Spleen (tissue), 11 donors: ENCODE data around the gene ABCC12. TPM values are rescaled to one million over a fixed set of nuclear protein-coding genes. Genes with fewer than 3 reads are reported as not detected.

Experiments
- DNase-seq: peaks from one replicate; pipeline ENCODE4 v3.0.0-alpha.2; 2020
- H3K27ac ChIP-seq, 8 donors: fragments of 200-600 bp; sonication (generic) in 7 of 8; 1 replicate in 4 of 8; 2 replicates in 4 of 8; pipeline versions ENCODE4 v1.5.0 to v1.8.0; 2016 to 2021; ENCODE audit warnings: inconsistent platforms in 4 of 8, mild to moderate bottlenecking in 4 of 8, moderate library complexity in 1 of 8
- H3K27me3 ChIP-seq, 7 donors: fragments of 200-600 bp; sonication (generic) in 6 of 7; replicated peaks in 1 of 7; 1 replicate in 4 of 7; 2 replicates in 3 of 7; pipeline versions ENCODE4 v1.5.0 to v1.8.0; 2016 to 2021; ENCODE audit warnings: inconsistent platforms in 3 of 7, mild to moderate bottlenecking in 1 of 7
- H3K36me3 ChIP-seq, 6 donors: fragments of 200-600 bp; sonication (generic) in 5 of 6; 1 replicate in 4 of 6; 2 replicates in 2 of 6; pipeline versions ENCODE4 v1.5.0 to v1.8.0; 2016 to 2021; ENCODE audit warnings: inconsistent platforms in 2 of 6
- H3K4me1 ChIP-seq, 6 donors: fragments of 200-600 bp; sonication (generic) in 5 of 6; 1 replicate in 3 of 6; 2 replicates in 3 of 6; pipeline versions ENCODE4 v1.5.0 to v1.8.0; 2016 to 2021; ENCODE audit warnings: inconsistent platforms in 3 of 6
- H3K4me3 ChIP-seq, 8 donors: fragments of 200-600 bp; sonication (generic) in 7 of 8; 1 replicate in 4 of 8; 2 replicates in 4 of 8; pipeline versions ENCODE4 v1.5.0 to v1.8.0; 2016 to 2021; ENCODE audit warnings: inconsistent platforms in 4 of 8, mild to moderate bottlenecking in 4 of 8, moderate library complexity in 2 of 8
- H3K9me3 ChIP-seq, 8 donors: fragments of 200-600 bp; sonication (generic) in 7 of 8; 1 replicate in 4 of 8; 2 replicates in 4 of 8; pipeline versions ENCODE4 v1.5.0 to v1.8.0; 2016 to 2021; ENCODE audit warnings: inconsistent platforms in 4 of 8
- POLR2A ChIP-seq, 3 donors: fragments of 450-650 bp; IDR thresholded peaks; one replicate each; pipeline ENCODE4 v1.5.1; 2017; ENCODE audit warnings: antibody characterized with exemption in 3 of 3, mild to moderate bottlenecking in 1 of 3
- POLR2AphosphoS5 ChIP-seq, 3 donors: sonication (generic); formaldehyde crosslinking; IDR thresholded peaks; one replicate each; pipeline ENCODE4 v1.5.1; 2017; ENCODE audit warnings: antibody characterized with exemption in 3 of 3
- WGBS, 5 donors: extraction: QIAGEN DNeasy Blood & Tissue Kit in 3 of 5; methylation state at CpG; one replicate each; pipeline versions ENCODE4 v1.1.5 to v1.1.7; 2013 to 2018; 5-methylcytosine and 5-hydroxymethylcytosine counted together
- intact Hi-C: fragments of 100-400 bp; cut with DNase I; formaldehyde crosslinking; loops from one replicate; pipeline ENCODE4 v1.15.0; 2023; ENCODE audit warnings: low total_unique reads
- polyA plus RNA-seq, 3 donors: library from polyadenylated mRNA; stranded (reverse); fragments of 200-250 nt; gene quantifications; one replicate each; pipeline ENCODE4 v1.2.1, GENCODE V29; 2013
- total RNA-seq, 7 donors: library from RNA; depleted of rRNA in 3 of 7; stranded (reverse); fragments of >200 nt in 3 of 7; fragmentation: NEBNext Ultra II Directional in 4 of 7; extraction: Animal tissue kit (Norgen Biotek cat#: 25700) in 4 of 7; gene quantifications; one replicate each; pipeline versions ENCODE4 v1.1.0 to v1.2.1, GENCODE V29; 2016 to 2021
- TF ChIP-seq, protein P1 (sequence below), 11 experiments: fragments of 200-600 bp in 7 of 11; fragments of 450-650 bp in 4 of 11; sonication (generic) in 4 of 11; IDR thresholded peaks in 8 of 11; conservative IDR thresholded peaks in 3 of 11; 1 replicate in 7 of 11; 2 replicates in 4 of 11; pipeline versions ENCODE4 v1.4.0 to v1.8.0; 2016 to 2021; ENCODE audit warnings: antibody characterized with exemption in 11 of 11, inconsistent platforms in 4 of 11, mild to moderate bottlenecking in 1 of 11
- donor health status: healthy with polysubstance abuse.
- donor health status: DM: no; HTN: no; CAD: no; lungs with moderate emphysema.
- donor health status: DM: no; HTN: no; CAD: no.
- donor health status: Bipolar disorder and iron deficiency.
- donor health status: healthy.
- donor health status: DM: no; HTN: no; CAD: no.
- donor health status: DM: yes; HTN: yes; CAD: no.

ABCC12 gene
- total and polyA plus RNA-seq, 10 donors, result not detected

DNA sequence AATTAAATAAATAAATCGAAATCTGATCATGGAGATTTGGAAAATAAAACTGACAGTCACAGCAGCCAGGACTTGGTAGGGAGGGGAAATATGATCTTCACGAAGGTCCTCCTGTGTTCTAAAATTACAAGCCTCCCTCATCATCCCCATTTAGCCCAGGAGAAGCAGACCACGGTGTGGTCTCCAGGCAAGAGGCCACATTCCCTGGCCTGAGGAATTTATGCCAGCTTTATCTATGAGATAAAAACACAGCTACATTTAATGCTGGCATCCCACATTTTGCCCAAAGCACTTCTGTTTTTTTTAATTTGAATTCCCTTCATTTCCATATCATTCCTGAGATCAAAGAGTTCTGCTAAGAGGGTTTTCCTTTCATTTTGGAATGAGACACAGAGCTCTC lies 43.2 kb downstream of the ABCC12 start:
- Histone ChIP-seq H3K4me1 (no peaks in the 10 kb centered on the region), H3K36me3 (no peaks in the 10 kb centered on the region), H3K4me3 (no peak overlapping the region), H3K9me3 (no peaks in the 10 kb centered on the region), H3K27me3 (peaks cover 0 to 24% (median 0%) of the 10 kb centered on the region in 7 donors), H3K27ac (no peak overlapping the region)
- TF ChIP-seq POLR2AphosphoS5 (IDR thresholded peaks at IDR 0.05) (no peak), POLR2A (IDR thresholded peaks at IDR 0.05) (no peak)
- TF ChIP-seq, protein P1, sequence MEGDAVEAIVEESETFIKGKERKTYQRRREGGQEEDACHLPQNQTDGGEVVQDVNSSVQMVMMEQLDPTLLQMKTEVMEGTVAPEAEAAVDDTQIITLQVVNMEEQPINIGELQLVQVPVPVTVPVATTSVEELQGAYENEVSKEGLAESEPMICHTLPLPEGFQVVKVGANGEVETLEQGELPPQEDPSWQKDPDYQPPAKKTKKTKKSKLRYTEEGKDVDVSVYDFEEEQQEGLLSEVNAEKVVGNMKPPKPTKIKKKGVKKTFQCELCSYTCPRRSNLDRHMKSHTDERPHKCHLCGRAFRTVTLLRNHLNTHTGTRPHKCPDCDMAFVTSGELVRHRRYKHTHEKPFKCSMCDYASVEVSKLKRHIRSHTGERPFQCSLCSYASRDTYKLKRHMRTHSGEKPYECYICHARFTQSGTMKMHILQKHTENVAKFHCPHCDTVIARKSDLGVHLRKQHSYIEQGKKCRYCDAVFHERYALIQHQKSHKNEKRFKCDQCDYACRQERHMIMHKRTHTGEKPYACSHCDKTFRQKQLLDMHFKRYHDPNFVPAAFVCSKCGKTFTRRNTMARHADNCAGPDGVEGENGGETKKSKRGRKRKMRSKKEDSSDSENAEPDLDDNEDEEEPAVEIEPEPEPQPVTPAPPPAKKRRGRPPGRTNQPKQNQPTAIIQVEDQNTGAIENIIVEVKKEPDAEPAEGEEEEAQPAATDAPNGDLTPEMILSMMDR (IDR thresholded peaks at IDR 0.05 in 8 of 11, conservative IDR thresholded peaks at IDR 0.05 in 3 of 11), result no peak
- intact Hi-C loops, result no loop called here
- WGBS, 5 donors, result 49 to 68% (median 59%) methylated on average over 3 of the region's 3 CpGs
- DNase-seq, result no peak

DNA sequence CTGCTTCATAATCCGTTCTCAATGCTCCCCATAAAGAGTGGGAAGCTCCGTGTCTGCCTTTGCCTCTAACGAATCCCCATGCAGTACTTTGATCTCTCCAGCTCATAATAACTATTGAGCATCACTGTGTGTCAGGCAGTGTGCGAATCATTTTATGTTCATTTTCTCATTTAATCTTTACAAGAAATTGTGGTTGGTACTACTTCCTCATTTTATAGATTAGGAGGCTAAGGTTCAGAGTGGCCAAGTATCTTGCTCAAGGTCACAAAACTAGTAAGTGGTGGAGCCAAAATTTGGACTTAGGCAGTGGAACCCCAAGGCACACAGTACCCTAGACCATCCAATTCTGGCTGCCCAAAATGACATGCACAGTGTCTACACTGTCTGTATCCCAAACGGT lies 44.8 kb downstream of the ABCC12 start:
- Histone ChIP-seq H3K27me3 (peaks cover 0 to 28% (median 0%) of the 10 kb centered on the region in 7 donors), H3K36me3 (no peaks in the 10 kb centered on the region), H3K4me3 (no peak overlapping the region), H3K4me1 (no peaks in the 10 kb centered on the region), H3K9me3 (no peaks in the 10 kb centered on the region), H3K27ac (no peak overlapping the region)
- intact Hi-C loops, result no loop called here
- WGBS, 5 donors, result 79 to 89% (median 84%) methylated on average over 5 of the region's 5 CpGs
- TF ChIP-seq POLR2AphosphoS5 (IDR thresholded peaks at IDR 0.05), result no peak
- TF ChIP-seq POLR2A (IDR thresholded peaks at IDR 0.05), result no peak
- TF ChIP-seq, protein P1 (IDR thresholded peaks at IDR 0.05 in 8 of 11, conservative IDR thresholded peaks at IDR 0.05 in 3 of 11), result no peak
- no peak for DNase-seq

- H3K4me3 ChIP-seq, result no peak overlapping the region
- H3K4me1 ChIP-seq, result no peaks in the 10 kb centered on the region
- no peak overlapping the region for H3K27ac ChIP-seq
- H3K27me3 ChIP-seq, result peaks cover 0 to 18% (median 0%) of the 10 kb centered on the region in 7 donors
- H3K9me3 ChIP-seq, result no peaks in the 10 kb centered on the region
- TF ChIP-seq, protein P1 (IDR thresholded peaks at IDR 0.05 in 8 of 11, conservative IDR thresholded peaks at IDR 0.05 in 3 of 11), result no peak
- TF ChIP-seq POLR2AphosphoS5 (IDR thresholded peaks at IDR 0.05) (no peak), POLR2A (IDR thresholded peaks at IDR 0.05) (no peak)
- intact Hi-C loops, result no loop called here
- no peak for DNase-seq
- no peaks in the 10 kb centered on the region for H3K36me3 ChIP-seq
- 82 to 85% (median 85%) methylated on average over 7 of the region's 7 CpGs for WGBS, 5 donors
Measured at GRCh38 chr16:48110000-48110399, 45.8 kb downstream of the ABCC12 start.

- H3K4me3 ChIP-seq, result no peak overlapping the region
- 74 to 85% (median 79%) methylated on average over 9 of the region's 9 CpGs for WGBS, 5 donors
- DNase-seq, result no peak
- H3K27ac ChIP-seq, result no peak overlapping the region
- intact Hi-C loops, result no loop called here
- H3K27me3 ChIP-seq, result peaks cover 0 to 18% (median 0%) of the 10 kb centered on the region in 7 donors
- H3K4me1 ChIP-seq, result no peaks in the 10 kb centered on the region
- TF ChIP-seq POLR2AphosphoS5 (IDR thresholded peaks at IDR 0.05) (no peak), POLR2A (IDR thresholded peaks at IDR 0.05) (no peak)
- TF ChIP-seq, protein P1 (IDR thresholded peaks at IDR 0.05 in 8 of 11, conservative IDR thresholded peaks at IDR 0.05 in 3 of 11), result no peak
- no peaks in the 10 kb centered on the region for H3K36me3 ChIP-seq
- no peaks in the 10 kb centered on the region for H3K9me3 ChIP-seq
Measured at GRCh38 chr16:48109475-48109874, 46.3 kb downstream of the ABCC12 start.
